Activated CD8-positive, alpha-beta memory T cell treated with anti-CD3 and anti-CD28 coated beads for 4 hours (primary cell): Measurements from ENCODE around the gene GAB4.

ENCODE experiments used
- DNase-seq, 2 donors: peaks; one replicate each; pipeline ENCODE4 v3.0.0-alpha.2; 2020; ENCODE audit warnings: low read depth in 2 of 2

GAB4 gene

GRCh38 chr22:16914006-16914405 lies 94.0 kb downstream of the GAB4 start:
- no peak for DNase-seq

- no peak for DNase-seq
These were observed 95.7 kb downstream of the GAB4 start for GRCh38 chr22:16912281-16912680.
